ENCODE data around the gene DPP7. TPM values are rescaled to one million over a fixed set of nuclear protein-coding genes. Genes with fewer than 3 reads are reported as not detected.
"Not testable (repeated sequence)": the region's sequence is repeated elsewhere in the genome, so short reads cannot be mapped to it uniquely, and the experiment has no call there.

Gene DPP7
- polyA plus RNA-seq, 1 donor, result 16.8 TPM

DNA sequence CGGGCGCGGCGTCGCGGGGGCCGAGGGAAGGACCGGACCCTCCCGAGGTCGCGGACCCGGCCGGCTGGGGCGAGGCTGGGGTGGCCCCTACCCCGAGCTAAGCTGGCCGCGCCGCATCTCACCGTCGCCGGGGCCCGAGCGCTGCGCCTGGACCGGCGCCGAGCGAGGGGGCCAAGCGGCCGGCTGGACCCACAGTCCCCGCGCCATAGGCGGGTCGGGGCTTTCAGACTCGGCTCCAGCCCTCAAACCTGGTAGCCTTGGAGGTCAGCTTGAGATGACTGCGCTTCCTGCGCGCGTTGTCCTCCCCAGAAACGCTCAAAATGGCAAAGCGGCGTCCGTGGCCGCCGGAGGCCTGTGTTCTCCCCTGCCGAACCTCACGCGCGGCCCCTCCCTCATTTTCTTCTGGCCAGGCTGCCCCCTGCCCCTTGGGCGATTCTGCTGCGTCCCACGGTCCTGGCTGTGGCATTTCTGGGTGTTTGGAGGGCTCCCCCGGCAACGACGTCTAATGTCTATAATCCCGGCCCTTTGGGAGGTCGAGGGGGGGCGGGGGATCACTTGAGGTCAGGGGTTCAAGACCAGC lies 15.7 kb upstream of the DPP7 start:
- DNase-seq, result no peak

DNA sequence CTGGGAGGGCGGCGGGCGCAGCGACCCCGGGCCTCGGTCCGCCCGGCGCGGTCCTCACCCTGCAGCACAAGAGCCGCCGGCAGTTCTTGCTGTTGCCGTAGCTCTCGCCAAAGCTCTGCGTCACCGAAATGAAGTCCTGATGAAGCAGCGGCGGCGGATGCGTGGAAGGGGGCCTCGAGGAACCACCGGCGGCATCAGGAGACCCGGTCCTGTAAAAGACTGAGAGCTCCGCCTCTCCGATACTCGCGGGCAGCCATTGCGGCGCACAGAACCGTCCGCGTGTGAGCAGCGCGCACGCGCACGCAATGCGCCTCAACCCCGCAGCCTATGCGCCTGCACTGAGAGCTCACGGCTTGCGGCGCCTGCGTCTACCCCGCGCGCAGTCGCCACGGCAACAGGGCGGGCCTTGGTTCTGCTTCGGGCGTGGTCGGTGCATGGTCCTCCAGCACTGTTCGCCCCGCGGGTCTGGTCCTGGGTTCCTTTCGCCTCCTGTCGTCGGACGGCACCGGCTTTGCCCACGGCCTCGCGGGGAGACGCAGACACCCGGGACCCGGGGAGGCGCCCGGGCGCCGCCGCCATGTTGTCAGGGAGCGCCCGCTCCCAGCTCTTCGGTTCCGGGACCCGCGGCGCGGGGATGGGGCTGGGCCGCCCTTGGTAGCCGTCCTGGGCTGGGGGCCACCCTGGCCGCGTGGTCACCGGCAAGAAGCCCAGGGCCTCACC lies 15.1 kb upstream of the DPP7 start:
- peak; percentile 78 for DNase-seq

DNA sequence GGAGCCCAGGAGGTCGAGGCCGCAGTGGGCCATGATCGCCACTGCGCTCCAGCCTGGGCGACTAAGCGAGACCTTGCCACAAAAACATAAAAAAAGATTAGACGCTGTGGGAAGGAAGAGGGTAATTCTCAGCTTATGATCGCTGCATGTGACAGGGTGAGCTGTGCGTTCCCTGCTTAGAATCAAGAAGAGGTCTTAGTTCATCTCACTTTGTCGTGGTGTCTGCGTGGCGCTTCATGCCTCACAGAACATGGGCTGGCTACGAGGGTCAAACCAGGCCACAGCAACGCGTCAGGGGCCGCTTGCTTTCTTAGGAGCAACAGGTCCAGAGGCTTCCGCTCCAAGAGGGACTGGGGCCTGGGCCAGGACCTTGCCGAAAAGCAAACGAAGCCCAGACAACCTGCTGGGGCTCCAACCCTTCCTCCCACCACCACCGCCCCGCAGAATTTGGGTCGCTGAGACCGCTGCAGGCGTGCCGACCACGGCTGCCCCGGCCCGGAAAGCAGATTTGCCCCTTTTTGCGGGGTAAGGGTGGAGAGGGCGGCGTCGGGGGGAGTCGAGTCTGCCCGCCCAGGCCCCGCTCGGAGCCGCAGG lies 14.4 kb upstream of the DPP7 start:
- DNase-seq, result no peak

GRCh38 chr9:137128158-137128861 lies 13.8 kb upstream of the DPP7 start:
- no peak for DNase-seq

GRCh38 chr9:137127301-137128157 lies 13.0 kb upstream of the DPP7 start:
- DNase-seq, result no peak

- DNase-seq, result no peak
Observed at GRCh38 chr9:137126786-137127185, 12.3 kb upstream of the DPP7 start.

- not testable (repeated sequence) for DNase-seq
Observed at GRCh38 chr9:137123952-137124462, 9.5 kb upstream of the DPP7 start.

- no peak for DNase-seq
Observed at GRCh38 chr9:137123468-137123837, 8.9 kb upstream of the DPP7 start.

- DNase-seq, result not testable (repeated sequence)
Observed at GRCh38 chr9:137122796-137123467, 8.4 kb upstream of the DPP7 start.

DNA sequence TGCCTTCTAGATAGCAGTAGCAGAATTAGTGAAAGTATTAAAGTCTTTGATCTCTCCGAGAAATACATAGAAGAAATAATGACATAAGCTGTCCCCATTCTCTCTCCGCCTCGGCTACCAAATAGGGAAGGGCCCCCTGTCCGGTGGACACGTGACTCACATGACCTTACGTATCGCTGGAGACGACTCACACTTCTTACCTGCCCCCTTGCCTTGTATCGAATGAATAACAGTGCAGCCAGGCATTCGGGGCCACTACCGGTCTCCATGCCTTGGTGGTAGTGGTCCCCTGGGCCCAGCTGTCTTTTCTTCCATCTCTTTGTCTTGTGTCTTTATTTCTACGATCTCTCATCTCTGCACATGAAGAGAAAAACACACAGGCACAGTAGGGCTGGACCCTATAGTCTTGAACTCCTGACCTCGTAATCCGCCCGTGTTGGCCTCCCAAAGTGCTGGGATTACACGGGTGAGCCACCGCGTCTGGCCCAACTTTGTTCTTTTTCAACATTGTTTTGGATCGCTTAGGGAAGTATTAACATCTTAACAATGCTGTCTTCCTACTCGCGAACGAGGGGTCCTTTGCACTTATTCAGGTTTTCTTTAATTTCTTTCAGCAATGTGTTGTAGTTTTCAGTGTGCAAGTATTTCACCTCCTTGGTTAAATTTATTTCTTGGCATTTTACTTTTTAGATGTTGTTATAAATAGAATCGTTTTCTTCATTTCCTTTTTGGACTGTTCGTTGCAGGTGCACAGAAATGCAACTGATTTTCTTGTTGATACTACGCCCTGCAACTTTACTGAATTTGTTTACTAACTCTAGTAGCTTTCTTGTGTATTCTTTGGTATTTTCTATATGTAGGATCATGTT lies 7.6 kb upstream of the DPP7 start:
- not testable (repeated sequence) for DNase-seq

- not testable (repeated sequence) for DNase-seq
Observed at GRCh38 chr9:137118092-137118603, 3.6 kb upstream of the DPP7 start.

DNA sequence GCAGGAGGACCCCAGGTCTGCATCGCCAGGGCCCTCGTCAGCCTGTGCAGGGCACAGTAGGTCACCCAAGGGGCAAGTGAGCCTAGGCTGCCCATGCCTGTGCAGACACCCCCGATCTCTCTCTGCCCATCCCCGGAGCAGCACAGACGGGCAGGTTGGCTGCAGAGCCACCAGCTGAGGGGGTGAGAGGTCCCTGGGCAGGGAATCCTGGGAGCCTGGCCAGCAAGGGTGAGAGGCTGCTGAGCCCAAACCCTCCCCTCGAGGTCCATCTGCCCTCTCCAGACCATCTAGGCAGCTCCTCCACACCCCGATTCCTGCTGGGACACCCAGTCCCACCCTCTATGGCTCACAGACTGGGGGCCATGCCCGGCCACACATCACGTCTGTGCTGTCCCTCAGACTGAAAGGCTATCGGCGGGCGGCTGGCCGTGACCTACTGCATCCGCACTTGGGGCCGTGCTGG lies 2.8 kb upstream of the DPP7 start:
- no peak for DNase-seq

DNA sequence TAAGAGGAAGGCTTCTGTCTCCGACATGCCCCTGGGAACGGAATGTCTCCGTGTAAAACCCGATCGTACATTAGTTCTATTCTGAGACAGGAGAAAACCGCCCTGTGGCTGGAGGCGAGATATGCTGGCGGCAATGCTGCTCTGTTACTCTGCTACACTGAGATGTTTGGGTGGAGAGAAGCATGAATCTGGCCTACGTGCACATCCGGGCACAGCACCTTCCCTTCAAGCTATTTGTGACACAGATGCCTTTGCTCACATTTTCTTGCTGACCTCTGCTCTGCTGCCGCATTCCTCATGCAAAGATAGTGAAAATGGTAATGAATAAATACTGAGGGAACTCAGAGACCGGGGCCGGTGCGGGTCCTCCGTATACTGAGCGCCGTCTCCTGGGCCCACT lies 2.2 kb upstream of the DPP7 start:
- DNase-seq, result no peak

DNA sequence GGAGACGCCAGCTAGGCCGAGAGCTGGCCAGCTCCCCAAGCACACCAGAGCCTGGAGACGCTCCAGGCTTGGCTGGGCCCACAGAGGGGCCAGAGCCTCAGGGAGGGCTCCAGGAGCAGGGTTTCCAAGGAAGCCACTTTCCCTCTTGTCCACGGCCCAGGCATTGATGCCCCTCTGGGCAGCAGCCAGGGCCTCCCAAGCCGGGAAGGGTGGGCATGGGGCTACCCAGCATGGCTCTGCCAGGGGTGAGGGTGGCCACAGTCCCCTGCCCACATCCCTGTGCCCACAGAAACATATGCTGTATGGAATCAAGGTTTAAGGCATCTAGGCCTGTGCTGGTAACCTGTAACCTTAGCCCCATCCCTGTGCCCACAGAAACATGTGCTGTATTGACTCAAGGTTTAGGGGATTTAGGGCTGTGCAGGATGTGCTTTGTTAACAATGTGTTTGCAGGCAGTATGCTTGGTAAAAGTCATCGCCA lies 1.5 kb upstream of the DPP7 start:
- no peak for DNase-seq

GRCh38 chr9:137115394-137116026 lies 977 bp upstream of the DPP7 start:
- no peak for DNase-seq

- no peak for DNase-seq
Observed at GRCh38 chr9:137114220-137114612, 317 bp downstream of the DPP7 start.

DNA sequence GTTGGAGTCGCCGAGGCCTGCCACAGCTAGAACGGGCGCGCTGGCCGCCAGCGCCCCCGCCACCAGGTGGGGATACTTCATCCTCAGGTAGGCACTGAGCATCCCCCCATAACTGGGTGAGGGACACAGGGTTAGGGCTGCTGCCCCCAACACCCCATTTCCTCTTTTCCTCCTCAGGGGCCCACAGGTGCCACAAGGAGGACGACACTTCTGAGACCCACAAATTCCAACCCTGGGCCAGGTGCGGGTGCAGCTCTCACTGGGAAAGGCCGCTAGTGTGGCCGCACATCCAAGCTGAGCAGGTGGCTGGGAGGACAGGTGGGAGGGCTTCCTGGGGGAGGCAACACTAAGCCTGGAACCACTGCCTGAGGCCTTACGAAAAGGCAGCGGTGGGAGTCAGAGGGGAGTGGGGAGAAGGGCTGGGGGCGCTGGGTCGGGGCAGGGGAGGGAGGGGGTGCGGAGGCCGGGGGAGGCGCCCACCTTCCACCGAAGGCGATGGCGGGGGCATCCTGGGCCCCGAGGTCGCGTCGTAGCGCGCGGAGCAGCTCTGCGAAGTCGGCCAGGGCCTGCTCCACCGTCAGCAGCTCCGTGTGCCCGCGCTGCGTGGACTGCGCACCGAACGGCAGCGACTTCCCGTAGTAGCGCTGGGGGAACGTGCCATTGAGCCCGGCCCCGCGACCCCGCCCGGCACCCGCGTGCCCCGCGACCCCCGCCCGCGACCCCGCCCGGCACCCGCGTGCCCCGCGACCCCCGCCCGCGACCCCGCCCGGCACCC lies 961 bp downstream of the DPP7 start:
- DNase-seq, result no peak

Data from left kidney (tissue), 2 donors.